ENCODE results near the gene CUX1. TPM values are rescaled to one million over a fixed set of nuclear protein-coding genes. Genes with fewer than 3 reads are reported as not detected.
A peak's percentile ranks its signal among the peaks of the same experiment; 100 is the strongest.

Gene CUX1
- total RNA-seq, 1 experiment from 2014 or later = 64.3 TPM

DNA sequence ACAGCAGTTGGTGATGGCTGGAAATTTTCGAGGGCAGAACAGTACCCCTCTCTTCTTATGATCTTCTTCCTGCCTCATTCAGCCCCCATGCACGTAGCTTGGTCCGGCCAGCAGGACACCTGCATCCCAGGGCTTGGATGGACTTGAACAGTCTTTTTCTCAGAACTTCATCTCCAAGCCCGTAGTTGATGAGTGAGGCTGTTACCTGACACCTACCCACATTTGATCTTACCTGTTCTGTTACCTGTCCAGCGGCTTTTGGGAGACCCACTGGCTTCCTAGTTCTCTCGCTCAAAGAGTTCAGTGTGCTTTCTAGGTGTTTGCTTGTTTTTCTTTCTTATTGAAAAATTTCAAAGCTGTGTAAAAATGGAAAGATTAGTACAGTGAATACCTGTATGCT is 212.2 kb downstream of the CUX1 start:
- no peaks in the 10 kb centered on the region for H3K9me3 Mint-ChIP-seq
- ATAC-seq (no peak), DNase-seq (ENCODE audit: low spot score) (no peak)
- peak overlapping the region; percentile 53 for H3K27ac Mint-ChIP-seq
- H3K4me3 Mint-ChIP-seq = no peak overlapping the region
- CTCF ChIA-PET = no interaction called here
- H3K36me3 Mint-ChIP-seq = no peaks in the 10 kb centered on the region; the same call in 1 of the 2 replicates
- TF ChIP-seq RELA (CRISPR knock-in tag; IDR thresholded peaks at IDR 0.05; ENCODE audit: borderline replicate concordance) = no peak
- TF ChIP-seq SOX15 (CRISPR knock-in tag; IDR thresholded peaks at IDR 0.05) = no peak
- no peak for TF ChIP-seq NR3C1 (CRISPR knock-in tag; conservative IDR thresholded peaks at IDR 0.05; ENCODE audit: low read depth)
- TF ChIP-seq MXD4 (CRISPR knock-in tag; IDR thresholded peaks at IDR 0.05; ENCODE audit: borderline replicate concordance) = no peak
- POLR2A ChIA-PET = interaction anchor here (0.6 kb wide), 2 partner anchors 45 to 173 kb away, joined by 3 to 6 read pairs; no protein-coding TSS in a partner anchor
- H3K27me3 Mint-ChIP-seq (ENCODE audit: low read depth) = no peaks in the 10 kb centered on the region
- H3K4me1 Mint-ChIP-seq = peaks cover 16% of the 10 kb centered on the region

DNA sequence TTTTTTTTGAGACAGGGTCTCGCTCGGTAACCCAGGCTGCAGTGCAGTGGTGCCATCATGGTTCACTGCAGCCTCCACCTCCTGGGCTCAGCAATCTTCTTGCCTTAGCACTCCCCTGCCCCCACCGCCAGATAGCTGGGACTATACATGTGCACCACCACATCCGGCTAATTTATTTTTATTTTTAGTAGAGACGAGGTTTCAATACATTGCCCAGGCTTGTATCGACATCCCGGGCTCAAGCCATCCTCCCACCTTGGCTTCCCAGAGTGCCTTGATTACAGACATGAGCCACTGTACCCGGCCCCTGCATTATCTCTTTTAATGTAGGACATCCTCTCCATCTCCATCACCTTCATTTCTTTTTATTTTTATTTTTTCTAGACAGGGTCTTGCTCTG is 213.3 kb downstream of the CUX1 start:
- TF ChIP-seq OVOL2 (CRISPR knock-in tag; IDR thresholded peaks at IDR 0.05; ENCODE audit: borderline replicate concordance) (no peak), FOXK1 (CRISPR knock-in tag; IDR thresholded peaks at IDR 0.05) (no peak), ZNF671 (CRISPR knock-in tag; IDR thresholded peaks at IDR 0.05) (no peak), ZNF232 (CRISPR knock-in tag; IDR thresholded peaks at IDR 0.05) (no peak), MXD4 (CRISPR knock-in tag; IDR thresholded peaks at IDR 0.05; ENCODE audit: borderline replicate concordance) (no peak), PRDM15 (CRISPR knock-in tag; IDR thresholded peaks at IDR 0.05) (no peak), NFYB (CRISPR knock-in tag; conservative IDR thresholded peaks at IDR 0.05; ENCODE audit: low read depth) (no peak), SOX15 (CRISPR knock-in tag; IDR thresholded peaks at IDR 0.05) (no peak)
- no peaks in the 10 kb centered on the region; the same call in 1 of the 2 replicates for H3K36me3 Mint-ChIP-seq
- ATAC-seq (no peak), DNase-seq (ENCODE audit: low spot score) (no peak)
- POLR2A ChIA-PET = no interaction called here
- no peaks in the 10 kb centered on the region for H3K9me3 Mint-ChIP-seq
- H3K4me1 Mint-ChIP-seq = peaks cover 14% of the 10 kb centered on the region
- CTCF ChIA-PET = no interaction called here
- no peaks in the 10 kb centered on the region for H3K27me3 Mint-ChIP-seq (ENCODE audit: low read depth)
- H3K4me3 Mint-ChIP-seq = no peak overlapping the region
- H3K27ac Mint-ChIP-seq = no peak overlapping the region

DNA sequence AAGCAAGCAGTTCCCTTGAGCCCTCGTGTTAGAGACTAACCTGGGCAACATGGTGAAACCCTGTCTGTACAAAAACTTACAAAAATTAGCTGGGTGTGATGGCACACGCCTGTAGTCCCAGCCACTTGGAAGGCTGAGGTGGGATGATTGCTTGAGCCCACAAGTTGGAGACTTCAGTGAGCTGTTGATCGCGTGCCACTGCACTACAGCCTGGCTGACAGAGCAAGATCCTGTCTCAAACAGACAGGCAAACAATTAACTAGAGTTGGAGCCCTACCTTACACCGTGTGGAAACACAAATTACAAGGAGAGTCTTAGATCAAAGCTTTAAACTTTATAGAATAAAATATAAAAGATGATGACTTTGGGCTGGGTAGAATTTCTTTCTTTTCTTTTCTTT is 219.5 kb downstream of the CUX1 start:
- ChIA-PET POLR2A (no interaction called here), CTCF (no interaction called here)
- Mint-ChIP-seq H3K27ac (no peak overlapping the region; the same call in 1 of the 2 replicates), H3K36me3 (no peaks in the 10 kb centered on the region; the same call in 1 of the 2 replicates), H3K9me3 (no peaks in the 10 kb centered on the region), H3K4me3 (no peak overlapping the region), H3K27me3 (ENCODE audit: low read depth) (no peaks in the 10 kb centered on the region), H3K4me1 (0 out of 2 replicates have a peak, but pooled peaks cover 2% of the 10 kb centered on the region)
- DNase-seq (ENCODE audit: low spot score) (no peak), ATAC-seq (no peak)
- TF ChIP-seq ZNF219 (CRISPR knock-in tag; IDR thresholded peaks at IDR 0.05; ENCODE audit: borderline replicate concordance) = no peak
- TF ChIP-seq NFATC4 (CRISPR knock-in tag; IDR thresholded peaks at IDR 0.05) = no peak
- TF ChIP-seq, protein P1, sequence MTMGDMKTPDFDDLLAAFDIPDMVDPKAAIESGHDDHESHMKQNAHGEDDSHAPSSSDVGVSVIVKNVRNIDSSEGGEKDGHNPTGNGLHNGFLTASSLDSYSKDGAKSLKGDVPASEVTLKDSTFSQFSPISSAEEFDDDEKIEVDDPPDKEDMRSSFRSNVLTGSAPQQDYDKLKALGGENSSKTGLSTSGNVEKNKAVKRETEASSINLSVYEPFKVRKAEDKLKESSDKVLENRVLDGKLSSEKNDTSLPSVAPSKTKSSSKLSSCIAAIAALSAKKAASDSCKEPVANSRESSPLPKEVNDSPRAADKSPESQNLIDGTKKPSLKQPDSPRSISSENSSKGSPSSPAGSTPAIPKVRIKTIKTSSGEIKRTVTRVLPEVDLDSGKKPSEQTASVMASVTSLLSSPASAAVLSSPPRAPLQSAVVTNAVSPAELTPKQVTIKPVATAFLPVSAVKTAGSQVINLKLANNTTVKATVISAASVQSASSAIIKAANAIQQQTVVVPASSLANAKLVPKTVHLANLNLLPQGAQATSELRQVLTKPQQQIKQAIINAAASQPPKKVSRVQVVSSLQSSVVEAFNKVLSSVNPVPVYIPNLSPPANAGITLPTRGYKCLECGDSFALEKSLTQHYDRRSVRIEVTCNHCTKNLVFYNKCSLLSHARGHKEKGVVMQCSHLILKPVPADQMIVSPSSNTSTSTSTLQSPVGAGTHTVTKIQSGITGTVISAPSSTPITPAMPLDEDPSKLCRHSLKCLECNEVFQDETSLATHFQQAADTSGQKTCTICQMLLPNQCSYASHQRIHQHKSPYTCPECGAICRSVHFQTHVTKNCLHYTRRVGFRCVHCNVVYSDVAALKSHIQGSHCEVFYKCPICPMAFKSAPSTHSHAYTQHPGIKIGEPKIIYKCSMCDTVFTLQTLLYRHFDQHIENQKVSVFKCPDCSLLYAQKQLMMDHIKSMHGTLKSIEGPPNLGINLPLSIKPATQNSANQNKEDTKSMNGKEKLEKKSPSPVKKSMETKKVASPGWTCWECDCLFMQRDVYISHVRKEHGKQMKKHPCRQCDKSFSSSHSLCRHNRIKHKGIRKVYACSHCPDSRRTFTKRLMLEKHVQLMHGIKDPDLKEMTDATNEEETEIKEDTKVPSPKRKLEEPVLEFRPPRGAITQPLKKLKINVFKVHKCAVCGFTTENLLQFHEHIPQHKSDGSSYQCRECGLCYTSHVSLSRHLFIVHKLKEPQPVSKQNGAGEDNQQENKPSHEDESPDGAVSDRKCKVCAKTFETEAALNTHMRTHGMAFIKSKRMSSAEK (CRISPR knock-in tag; IDR thresholded peaks at IDR 0.05; ENCODE audit: borderline replicate concordance) = no peak
- TF ChIP-seq, protein P2, sequence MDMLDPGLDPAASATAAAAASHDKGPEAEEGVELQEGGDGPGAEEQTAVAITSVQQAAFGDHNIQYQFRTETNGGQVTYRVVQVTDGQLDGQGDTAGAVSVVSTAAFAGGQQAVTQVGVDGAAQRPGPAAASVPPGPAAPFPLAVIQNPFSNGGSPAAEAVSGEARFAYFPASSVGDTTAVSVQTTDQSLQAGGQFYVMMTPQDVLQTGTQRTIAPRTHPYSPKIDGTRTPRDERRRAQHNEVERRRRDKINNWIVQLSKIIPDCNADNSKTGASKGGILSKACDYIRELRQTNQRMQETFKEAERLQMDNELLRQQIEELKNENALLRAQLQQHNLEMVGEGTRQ (CRISPR knock-in tag; IDR thresholded peaks at IDR 0.05) = no peak
- TF ChIP-seq ATF6 (CRISPR knock-in tag; IDR thresholded peaks at IDR 0.05) = no peak
- TF ChIP-seq TCF7 (CRISPR knock-in tag; IDR thresholded peaks at IDR 0.05; ENCODE audit: low read depth) = no peak
- TF ChIP-seq SMAD3 (CRISPR knock-in tag; IDR thresholded peaks at IDR 0.05; ENCODE audit: borderline replicate concordance) = no peak
- TF ChIP-seq, protein P3, sequence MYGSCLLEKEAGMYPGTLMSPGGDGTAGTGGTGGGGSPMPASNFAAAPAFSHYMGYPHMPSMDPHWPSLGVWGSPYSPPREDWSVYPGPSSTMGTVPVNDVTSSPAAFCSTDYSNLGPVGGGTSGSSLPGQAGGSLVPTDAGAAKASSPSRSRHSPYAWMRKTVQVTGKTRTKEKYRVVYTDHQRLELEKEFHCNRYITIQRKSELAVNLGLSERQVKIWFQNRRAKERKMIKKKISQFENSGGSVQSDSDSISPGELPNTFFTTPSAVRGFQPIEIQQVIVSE (CRISPR knock-in tag; IDR thresholded peaks at IDR 0.05; ENCODE audit: borderline replicate concordance) = no peak
